Activated naive CD8-positive, alpha-beta T cell treated with anti-CD3 and anti-CD28 coated beads, Interleukin-2, amount 50 U/mL, for 16 hours (primary cell): ENCODE measurements around the gene RPS4Y1.
A peak's percentile ranks its signal among the peaks of the same experiment; 100 is the strongest.
"Not testable (repeated sequence)": the region's sequence is repeated elsewhere in the genome, so short reads cannot be mapped to it uniquely, and the experiment has no call there.

Experiments used
- DNase-seq: peaks from one replicate; pipeline ENCODE4 v3.0.0-alpha.2; 2020; ENCODE audit warnings: low read depth, low spot score

The RPS4Y1 gene

DNA sequence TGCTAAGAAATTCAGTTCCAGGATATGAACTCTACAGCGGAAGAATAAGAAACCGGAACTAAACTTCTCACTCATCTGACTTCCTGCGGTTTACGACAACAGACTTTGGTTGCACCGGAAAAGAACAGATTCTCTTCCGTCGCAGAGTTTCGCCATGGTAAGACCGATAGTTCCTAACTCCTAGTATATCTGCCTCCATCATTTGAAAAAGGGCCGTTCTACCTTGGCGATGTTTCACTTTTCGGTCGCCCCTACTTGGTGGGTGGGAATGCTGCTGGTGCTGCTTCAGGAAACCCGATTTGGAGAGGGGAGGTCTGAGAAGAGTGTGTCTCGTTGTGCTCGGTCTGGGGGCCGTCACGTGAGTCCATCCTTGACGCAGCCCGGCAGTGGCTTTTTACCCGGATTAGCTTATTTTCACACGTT, at the start of gene RPS4Y1:
TSS of gene RPS4Y1 (plus strand) at position 132 of the 423 bp plus-strand sequence. CDS start at position 155, 23 bp downstream.
- DNase-seq: peak; percentile 3

DNA sequence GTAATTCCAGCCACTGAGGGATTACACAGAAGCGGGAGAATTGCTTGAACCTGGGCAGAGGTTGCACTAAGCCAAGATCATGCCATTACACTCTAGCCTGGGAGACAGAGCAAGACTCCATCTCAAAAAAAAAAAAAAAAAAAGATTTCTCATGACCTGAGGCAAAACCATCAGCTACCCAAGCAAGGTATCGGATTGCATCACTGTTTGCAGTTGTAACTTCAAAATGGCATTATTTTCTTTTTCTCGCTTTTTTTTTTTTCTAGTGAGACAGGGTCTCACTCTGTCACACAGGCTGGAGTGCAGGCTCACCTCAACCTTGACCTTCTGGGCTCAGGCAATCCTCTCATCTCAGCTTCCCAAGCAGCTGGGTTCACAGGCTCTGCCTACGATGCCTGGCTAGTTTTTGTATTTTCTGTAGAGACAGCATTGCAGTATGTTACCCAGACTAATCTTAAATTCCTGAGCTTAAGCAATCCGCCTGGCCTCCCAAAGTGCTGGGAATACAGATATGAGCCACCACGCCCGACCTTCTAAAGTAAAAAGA, 44.4 kb upstream of the RPS4Y1 start:
- no peak for DNase-seq

DNA sequence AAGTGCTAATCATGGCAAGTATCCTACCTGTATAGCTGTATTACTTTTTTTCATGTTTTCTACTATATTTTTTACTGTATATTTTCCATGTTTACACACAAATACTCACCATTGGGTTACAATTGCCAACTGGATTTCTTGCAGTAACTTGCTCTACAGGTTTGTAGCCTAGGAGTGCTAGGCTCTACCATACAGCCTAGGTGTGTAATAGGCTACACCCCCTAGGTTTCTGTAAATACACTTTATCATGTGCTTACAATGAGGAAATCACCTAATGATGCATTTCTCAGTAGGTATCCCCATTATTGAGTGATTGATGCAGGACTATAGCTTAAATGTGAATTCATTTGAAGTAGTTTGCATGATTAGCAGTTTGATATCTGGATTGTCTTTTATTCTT, 43.4 kb upstream of the RPS4Y1 start:
- no peak for DNase-seq

DNA sequence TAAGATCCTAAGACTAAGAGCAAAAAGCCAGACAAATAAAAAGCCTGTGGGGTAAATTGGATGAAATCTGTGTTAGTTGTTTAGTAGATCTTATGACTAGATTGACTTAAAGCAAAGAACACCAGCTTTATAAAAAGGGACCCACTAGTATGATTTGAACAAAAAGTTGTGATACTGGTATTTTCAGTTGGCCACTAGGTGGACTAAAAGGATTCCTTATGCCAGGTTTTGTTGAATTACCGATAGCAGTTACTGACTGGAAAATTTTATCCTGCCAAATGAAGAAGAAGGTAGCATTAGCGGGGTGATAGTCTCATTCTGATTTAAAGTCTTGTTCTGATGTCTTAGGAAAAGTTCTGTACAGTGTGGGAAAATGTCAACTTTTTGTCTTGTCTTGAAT, 41.2 kb upstream of the RPS4Y1 start:
- no peak for DNase-seq

DNA sequence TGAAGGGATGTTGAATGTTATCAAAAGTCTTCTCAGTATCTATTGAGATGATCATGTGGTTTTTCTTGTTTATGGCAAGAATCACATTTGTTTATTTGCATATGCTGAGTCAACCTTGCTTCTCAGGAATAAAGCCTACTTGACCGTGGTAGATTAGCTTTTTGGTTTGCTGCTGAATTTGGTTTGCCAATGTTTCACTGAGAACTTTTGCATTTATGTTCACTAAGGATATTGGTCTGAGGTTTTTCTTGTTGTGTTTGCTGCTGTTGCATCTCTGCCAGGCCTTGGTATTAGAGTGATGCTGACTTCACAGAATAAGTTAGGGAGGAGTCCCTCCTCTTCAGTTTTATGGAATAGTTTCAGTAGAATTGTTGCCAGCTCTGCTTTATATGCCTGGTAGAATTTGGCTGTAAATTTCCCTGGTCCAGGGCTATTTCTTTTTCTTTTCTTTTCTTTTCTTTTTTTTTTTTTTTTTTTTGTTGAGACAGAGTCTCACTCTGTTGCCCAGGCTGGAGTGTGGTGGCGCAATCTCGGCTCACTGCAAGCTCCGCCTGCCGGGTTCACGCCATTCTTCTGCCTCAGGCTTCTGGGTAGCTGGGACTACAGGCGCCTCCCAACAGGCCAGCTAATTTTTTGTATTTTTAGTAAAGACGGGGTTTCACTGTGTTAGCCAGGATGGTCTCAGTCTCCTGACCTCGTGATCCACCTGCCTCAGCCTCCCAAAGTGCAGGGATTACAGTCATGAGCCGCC, 24.1 kb upstream of the RPS4Y1 start:
- DNase-seq: not testable (repeated sequence)

DNA sequence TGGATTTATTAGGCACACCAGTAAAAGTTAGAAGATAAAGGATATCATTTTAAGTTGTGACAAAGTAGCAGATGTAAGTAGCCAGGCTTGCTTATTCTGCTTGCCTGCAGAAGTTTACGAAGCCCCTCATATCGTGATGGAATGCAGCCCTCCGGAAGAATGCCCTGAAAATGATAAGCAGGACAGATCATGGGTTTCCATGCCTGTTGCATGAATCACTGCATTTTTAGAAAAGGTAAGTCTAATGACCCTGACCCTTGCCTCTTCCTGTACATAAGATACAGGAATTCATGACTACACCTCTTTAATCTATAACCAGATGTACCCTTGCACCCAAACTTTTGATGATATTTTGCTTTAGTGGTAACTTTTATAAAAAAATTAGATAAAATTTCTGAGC, 16.9 kb upstream of the RPS4Y1 start:
- no peak for DNase-seq

DNA sequence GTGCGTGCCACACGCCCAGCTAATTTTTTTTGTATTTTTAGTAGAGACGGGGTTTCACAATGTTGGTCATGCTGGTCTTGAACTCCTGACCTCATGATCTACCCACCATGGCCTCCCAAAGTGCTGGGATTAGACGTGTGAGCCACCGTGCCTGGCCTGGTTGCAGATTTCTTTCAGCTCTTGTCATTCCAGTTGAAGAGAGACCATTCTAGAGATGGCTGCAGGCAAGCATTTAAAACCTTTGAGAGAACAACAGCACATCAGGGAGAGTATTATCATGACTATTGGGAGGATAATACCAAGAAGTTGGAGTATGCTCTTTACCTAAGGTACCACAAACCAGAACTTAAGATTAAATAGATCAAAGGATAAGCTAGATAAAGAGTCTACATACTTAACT, 12.9 kb upstream of the RPS4Y1 start:
- no peak for DNase-seq

DNA sequence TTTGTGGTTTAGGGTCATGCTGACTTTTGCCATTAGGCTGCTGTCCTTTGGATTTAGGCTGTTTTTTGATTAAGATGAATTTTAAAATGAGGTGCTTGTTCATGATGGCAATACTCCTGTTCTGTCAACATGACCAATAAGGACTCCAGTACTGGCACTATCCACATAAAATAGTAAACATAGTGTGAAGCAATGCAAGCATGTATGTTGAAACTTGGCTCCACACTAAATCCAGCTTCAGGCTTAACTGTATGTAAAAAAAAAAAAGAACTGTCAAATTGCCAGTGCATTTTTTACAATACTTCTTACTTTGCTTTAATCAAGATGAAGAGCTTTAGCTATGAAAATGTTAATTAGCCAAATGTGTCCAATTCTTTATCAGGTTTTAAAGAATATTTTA, 6.2 kb upstream of the RPS4Y1 start:
- DNase-seq: no peak

DNA sequence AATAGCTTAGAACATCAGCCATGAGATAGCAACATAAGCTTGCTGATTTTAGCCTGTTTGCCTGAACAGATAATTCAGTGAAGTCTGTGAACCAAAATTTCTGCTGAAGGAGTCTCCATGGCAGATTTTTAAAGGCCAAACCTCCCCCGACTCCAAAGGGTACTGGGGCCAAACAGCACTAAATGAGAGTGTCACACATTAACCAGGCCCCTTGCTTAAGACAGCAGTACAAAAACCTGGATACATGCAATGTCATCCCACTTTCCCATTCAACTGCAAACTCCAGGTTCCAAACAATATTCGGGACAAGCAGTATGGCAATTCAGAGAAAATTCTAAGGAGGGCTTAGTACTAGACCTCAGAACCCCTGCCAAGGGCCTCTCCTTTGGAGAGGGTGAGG, 4.3 kb upstream of the RPS4Y1 start:
- DNase-seq: no peak

DNA sequence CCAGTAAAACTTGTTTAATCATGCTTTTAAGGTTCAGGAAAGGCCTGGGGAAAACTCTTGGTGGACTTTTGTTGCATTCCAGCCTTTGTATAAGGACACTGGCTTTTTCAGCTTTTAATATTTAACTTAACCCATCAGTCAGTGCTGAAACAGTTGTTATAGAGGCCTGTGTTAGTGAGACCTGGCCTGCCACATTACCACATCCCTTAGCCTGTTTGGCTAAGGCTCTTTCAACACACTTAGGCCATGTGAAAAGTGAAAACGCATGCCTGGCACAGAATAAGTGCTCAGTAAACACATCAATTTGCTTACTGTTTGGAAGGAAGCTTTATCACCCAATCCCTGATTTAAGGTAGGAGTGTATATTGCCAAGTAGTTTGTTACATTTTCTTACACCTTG, 3.5 kb upstream of the RPS4Y1 start:
- DNase-seq: no peak

DNA sequence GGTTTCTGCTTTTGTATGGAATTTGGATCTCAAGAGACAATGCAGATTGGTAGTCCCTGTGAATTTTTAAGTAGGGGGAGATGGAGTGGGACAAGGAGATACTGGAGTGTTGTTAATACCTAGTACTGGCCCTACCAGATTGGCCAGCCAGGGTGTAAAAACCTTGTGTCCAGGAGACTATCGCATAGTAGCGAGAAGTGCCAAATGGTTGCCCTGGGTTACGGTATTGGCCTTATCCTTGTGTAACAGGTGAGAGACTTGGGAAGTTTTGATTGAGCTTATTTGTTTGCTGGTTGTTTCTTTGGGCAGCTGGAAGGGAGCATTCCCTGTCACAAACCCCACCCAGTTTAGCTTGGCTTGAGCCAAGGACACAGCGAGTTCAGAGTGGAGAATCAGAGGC, 5.4 kb downstream of the RPS4Y1 start:
- no peak for DNase-seq

DNA sequence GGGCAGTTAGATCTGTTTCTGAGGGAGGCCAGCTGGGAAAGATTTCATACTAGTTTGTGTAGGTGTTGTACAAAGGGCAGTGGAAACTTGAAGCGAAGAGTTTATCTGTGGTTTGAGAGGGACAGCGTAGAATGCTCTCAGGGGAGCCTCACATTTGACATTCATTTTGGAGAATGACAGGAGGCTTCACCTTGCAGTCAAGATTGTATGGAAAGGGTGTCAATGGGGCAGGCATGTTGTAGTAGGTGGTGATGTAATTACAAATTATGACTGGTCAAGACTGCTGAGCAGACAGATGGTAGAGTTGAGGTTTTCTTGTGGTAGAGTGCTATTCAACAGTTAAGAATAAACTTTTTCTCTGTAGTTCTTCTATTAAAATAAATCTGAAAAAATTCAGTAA, 7.0 kb downstream of the RPS4Y1 start:
- DNase-seq: no peak

DNA sequence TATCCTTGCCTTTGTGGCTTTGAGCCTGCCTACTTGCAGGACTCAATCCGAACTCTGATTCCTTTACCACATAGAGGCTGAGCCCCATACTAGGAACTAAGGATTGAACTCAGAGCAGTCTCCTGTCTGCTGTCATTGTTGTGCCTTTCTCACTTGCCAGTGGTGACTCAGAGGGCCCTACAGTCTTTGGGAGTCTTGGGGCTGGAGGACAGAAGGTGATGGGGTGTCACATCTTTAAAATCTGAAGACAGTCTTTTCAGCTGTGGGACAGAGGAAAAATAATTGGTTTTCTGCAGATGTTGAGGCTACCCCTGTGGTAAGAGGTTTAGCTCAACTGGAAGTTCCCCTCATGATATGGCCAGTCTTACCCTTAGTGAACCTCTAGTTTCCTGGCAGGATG, 8.0 kb downstream of the RPS4Y1 start:
- no peak for DNase-seq

DNA sequence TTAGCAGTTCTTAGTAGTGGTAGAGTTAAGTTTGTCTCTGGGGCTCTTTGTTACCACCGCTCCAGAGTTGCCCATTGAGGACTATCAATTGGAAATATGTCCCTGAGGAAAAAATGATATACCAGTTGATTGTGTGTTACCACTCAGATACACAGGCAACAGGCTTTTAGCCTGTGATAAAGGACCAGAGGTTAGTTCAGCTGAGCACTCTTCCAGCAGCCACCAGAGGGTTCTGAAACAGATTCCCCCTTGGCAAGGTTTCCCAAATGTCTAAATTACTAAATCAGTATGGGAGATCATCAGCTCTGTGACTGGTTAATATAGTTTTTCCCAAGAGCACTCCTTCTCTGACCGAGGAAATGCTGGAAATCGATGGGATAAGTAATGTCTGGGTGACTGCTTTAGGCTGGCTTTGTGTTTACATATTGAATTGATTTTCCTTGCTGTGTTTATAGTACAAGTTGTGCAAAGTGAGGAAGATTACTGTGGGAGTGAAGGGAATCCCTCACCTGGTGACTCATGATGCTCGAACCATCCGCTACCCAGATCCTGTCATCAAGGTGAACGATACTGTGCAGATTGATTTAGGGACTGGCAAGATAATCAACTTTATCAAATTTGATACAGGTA, 12.9 kb downstream of the RPS4Y1 start:
- DNase-seq: no peak

DNA sequence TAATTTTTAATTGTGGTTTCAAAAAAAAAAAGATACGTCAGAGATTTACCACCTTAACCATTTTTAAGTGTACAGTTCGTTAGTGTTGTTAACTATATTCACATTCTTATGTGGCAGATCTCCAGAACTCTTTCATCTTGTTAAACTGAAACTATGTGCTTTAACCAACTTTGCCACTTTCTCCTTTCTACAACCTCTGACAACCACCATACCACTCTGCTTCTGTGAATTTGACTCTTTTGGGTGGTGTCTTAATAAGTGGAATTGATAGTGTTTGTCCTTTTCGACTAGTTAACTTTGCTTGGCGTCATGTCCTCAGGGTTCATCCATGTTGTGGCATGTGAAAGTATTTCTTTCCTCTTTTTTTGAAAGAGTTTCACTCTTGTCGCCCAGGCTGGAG, 15.7 kb downstream of the RPS4Y1 start:
- no peak for DNase-seq

DNA sequence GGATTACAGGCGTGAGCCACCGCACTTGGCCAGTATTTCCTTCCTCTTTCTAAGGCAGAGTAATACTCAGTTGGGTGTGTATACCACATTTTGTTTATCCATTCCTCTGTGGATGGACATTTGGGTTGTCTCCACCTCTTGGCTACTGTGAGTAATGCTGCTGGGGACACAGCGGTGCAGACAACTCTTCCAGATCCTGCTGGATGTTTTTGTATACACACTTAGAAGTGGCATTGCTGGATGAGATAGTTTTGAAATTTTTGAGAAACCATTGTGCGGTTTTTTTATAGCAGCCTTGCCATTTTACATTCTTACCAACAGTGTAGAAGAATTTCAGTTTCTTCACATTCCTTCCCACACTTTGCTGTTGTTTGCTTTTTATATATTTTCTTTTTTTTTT, 16.3 kb downstream of the RPS4Y1 start:
- no peak for DNase-seq

DNA sequence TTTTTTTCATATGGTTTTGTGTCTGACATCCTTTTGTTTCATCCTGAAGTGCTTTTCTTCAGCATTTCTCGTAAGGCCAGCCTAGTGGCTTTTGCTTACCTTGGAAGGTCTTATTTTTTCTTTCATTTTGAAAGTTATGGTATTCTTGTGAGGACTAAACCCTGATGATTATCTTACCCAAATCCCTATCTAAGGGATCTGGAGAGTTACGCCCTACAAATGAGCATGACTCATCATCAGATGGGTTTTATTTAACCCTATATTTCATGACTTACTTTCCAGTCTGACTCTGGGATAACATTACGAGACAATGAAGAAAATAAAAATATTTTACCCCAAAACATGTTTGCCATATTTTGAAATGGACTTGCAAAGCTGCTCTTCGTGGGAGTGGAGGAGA, 18.4 kb downstream of the RPS4Y1 start:
- no peak for DNase-seq

DNA sequence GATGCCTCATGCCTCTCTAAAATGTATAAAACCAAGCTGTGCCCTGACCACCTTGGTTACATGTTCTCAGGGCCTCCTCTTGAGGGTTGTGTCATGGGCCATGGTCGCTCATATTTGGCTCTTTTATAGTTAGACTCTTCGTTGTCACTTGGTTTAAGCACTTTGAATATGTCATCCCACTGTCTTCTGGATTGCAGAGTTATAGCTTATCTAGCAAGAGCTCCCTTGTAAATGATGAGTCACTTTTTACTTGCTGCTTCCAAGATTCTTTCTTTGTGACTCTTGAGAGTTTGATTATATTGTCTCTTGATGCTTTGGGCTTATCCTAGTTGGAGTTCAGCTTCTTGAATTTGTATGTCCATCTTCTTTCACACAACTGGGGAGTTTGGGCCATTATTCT, 19.1 kb downstream of the RPS4Y1 start:
- DNase-seq: no peak

DNA sequence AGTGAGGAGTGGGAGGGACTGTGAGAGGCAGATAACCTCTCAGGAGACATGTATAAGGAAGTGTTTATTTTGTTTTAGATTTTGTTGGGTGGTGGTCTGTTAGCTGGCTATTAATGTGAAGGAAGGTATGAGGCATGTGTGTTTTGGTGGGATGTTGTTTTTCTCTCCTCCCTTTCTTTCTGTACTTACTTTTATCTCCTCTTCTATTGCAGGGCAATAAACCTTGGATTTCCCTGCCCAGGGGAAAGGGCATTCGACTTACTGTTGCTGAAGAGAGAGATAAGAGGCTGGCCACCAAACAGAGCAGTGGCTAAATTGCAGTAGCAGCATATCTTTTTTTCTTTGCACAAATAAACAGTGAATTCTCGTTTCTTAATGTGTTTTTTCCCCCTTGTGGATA, 25.2 kb downstream of the RPS4Y1 start:
- DNase-seq: no peak

DNA sequence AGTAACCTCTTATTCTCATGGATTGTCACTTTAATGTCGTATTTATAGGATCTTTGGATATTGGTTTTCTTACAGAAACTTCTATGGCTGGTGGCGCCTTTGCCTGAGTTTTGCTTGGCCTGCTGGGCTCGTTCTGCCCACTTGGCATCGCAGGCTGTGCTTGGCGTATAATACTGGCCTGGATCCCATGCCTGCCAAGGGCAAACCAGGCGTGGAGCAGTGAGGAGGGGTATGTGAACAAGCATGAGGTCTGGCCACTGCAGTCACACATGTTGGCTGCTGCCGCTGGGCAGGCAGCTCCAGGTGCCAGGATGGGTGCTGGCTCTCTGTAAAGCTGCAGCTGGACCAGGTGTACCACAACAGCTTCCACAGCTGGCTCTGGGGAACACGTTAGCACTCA, 26.1 kb downstream of the RPS4Y1 start:
- DNase-seq: no peak

DNA sequence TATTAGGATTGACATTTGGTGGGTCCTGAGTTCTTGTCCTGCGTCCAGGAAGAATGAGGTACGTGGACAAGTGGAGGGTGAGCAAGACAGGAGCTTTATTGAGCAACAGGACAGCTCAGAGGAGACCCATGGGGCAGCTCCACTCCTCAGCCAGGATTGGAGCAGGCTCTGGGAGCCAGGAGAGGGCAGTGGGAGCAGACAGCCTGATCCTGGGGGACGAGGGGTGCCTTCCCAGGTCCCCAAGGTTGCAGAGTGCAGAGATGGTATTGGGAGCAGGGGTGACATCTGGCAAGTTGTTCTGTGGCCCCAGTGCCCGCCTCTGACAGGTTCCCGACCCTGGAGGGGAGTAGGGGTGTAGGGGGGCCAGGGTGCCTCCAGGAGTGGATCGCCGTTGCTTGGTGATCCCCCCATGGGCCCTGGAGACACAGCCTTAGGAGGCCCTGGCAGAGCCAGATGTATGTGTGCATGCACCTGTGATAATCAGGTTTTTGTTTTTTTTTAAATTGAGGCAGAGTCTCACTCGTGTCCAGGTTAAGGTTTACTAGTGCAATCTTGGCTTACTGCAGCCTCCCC, 26.7 kb downstream of the RPS4Y1 start:
- no peak for DNase-seq

DNA sequence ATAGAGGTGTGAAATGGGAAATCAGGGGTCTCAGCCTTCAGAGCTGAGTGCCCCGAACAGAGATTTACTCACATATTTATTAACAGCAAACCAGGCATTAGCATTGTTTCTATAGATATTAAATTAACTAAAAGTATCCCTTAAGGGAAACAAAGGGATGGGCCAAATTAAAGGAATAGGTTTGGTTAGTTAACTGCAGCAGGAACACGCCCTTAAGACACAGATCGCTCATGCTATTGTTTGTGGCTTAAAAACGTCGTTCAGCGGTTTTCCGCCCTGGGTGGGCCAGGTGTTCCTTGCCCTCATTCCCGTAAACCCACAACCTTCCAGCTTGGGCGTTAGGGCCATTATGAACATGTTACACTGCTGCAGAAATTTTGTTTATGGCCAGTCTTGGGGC, 30.8 kb downstream of the RPS4Y1 start:
- not testable (repeated sequence) for DNase-seq

DNA sequence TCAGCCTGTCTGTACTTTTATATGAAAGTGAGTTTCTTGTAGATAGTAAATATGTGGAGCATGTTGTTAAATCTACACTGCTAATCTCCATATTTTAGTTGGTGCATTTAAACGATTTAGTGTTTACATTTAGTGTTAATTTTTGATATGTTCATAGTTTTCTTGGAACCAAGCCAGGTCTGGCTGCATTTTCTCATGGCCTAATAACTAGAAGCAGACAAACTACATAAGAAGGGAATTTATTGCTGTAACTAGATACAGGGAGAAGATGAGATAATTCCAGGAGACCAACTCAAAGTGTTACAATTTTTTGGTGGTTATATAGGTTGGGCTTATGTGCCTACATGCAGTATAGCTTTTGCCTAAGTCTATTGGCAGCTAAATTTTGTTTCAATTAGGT, 32.8 kb downstream of the RPS4Y1 start:
- no peak for DNase-seq
